ENCODE data around the gene RHEBL1.

RHEBL1 gene

DNA sequence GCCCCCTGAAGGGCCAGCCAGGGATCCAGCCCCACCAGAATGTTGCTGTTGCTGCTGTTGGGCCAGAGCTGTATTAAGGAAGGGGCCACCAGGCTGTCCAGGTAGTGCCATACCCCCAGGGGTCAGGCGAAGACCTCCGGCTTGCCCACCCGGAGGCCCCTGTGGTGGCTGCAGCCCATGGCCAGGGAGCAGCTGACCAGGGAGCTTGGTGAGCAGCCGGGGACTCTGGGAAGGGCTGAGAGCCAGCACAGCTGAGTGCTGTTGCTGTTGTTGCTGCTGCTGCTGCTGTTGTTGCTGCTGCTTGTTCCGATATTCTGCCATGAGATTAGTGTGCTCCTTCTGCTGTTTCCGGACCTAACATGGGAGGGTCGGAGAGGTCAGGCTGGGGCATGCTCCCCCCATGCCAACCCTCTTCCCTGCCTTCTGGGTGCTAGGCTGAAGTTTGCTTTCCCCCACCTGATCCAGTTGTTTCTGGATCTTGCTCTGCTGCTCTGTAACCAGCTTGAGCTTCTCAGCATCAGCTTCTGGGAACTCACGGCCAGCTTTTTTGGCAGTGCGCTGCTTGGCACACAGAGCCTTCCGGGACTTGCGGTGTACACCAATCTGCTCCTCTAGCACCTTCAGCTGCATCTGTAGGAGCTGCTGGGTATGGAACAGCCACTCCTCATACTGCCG, 36.0 kb downstream of the RHEBL1 start:
- no peak for DNase-seq (ENCODE audit: low spot score)
- TF ChIP-seq, protein P1, sequence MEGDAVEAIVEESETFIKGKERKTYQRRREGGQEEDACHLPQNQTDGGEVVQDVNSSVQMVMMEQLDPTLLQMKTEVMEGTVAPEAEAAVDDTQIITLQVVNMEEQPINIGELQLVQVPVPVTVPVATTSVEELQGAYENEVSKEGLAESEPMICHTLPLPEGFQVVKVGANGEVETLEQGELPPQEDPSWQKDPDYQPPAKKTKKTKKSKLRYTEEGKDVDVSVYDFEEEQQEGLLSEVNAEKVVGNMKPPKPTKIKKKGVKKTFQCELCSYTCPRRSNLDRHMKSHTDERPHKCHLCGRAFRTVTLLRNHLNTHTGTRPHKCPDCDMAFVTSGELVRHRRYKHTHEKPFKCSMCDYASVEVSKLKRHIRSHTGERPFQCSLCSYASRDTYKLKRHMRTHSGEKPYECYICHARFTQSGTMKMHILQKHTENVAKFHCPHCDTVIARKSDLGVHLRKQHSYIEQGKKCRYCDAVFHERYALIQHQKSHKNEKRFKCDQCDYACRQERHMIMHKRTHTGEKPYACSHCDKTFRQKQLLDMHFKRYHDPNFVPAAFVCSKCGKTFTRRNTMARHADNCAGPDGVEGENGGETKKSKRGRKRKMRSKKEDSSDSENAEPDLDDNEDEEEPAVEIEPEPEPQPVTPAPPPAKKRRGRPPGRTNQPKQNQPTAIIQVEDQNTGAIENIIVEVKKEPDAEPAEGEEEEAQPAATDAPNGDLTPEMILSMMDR (IDR thresholded peaks at IDR 0.05; ENCODE audit: extremely low read depth, missing control alignments): no peak

DNA sequence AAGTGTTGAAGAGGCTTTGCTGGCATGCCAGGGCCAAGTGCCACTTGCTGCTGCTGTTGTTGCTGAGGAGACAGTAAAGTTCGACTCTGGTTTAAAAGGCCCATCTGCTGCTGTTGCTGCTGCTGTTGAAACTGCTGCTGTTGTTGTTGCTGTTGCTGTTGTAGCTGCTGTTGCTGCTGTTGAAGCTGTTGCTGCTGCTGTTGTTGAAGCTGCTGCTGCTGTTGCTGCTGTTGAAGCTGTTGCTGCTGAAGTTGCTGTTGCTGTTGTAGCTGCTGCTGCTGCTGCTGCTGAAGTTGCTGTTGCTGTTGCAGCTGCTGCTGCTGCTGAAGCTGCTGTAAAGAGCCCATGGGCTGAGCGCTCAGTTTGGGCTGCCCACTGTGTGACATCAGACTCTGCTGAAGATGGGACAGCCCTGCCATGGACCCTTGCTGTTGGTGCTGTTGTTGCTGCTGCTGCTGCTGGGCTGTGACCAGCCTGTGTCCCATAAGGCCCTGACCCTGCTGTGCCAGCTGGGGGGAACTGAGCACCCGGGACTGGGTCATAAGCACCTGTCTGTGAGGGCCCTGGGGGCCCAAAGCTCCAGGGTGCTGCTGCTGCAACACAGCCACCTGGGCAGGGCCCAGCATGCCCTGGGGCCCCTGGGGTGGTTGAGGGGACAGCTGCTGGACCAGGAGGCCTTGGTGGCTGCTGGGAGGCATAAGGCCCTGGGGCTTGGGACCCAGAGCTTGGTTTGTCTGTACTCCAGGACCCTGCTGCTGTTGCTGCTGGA, 36.9 kb downstream of the RHEBL1 start:
- DNase-seq (ENCODE audit: low spot score): no peak
- TF ChIP-seq, protein P1 (IDR thresholded peaks at IDR 0.05; ENCODE audit: extremely low read depth, missing control alignments): no peak

DNA sequence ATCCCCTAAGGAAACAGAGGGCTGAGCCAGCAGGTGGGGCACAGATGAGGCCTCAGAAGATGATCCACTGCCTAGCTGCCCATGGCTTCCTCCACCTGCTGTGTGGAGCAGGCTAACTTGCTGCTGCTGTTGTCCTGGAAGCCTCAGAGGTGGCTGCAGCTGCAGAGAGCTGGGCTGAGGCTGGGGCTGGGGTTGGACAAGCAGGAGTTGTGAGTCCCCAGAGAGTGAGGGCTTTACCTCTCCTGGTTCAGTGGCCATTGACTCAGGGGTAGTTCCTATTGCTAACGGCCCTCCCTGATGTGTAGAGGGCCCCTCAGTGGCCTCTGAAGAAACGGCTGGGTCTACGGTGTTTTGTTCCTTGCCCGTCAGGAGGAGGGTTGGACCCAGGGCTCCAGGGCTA, 37.5 kb downstream of the RHEBL1 start:
- TF ChIP-seq, protein P1 (IDR thresholded peaks at IDR 0.05; ENCODE audit: extremely low read depth, missing control alignments): no peak
- DNase-seq (ENCODE audit: low spot score): no peak

DNA sequence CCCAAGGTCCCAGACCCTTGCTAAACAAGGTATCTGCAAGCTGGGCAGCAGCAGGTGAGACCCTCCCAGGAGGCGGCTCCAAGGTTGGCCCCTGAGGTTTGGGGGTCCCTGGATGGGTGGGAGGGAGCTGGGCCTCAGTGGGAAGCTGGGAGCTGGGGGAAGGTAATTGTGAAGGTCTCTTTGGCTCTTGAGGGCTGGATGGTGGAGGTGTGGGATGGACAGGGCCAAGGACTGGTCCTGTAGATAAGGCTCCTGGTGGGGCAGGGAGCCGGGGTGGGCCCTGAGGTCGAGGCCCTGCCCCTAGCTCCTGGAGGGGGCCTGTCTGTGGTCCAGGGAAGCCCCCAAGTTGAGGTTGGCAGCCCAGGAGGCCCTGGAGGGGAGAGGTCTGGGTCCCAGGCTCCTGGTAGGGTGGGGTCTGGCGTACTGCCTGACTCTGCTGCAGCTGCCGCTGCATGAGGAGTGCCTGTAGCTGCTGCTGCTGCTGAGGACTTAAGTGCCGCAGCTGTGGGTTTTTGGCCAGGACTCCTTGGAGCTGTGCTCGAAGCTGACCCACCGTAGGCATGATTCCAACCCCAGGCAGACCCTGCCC, 38.1 kb downstream of the RHEBL1 start:
- no peak for DNase-seq (ENCODE audit: low spot score)
- TF ChIP-seq, protein P1 (IDR thresholded peaks at IDR 0.05; ENCODE audit: extremely low read depth, missing control alignments): no peak

DNA sequence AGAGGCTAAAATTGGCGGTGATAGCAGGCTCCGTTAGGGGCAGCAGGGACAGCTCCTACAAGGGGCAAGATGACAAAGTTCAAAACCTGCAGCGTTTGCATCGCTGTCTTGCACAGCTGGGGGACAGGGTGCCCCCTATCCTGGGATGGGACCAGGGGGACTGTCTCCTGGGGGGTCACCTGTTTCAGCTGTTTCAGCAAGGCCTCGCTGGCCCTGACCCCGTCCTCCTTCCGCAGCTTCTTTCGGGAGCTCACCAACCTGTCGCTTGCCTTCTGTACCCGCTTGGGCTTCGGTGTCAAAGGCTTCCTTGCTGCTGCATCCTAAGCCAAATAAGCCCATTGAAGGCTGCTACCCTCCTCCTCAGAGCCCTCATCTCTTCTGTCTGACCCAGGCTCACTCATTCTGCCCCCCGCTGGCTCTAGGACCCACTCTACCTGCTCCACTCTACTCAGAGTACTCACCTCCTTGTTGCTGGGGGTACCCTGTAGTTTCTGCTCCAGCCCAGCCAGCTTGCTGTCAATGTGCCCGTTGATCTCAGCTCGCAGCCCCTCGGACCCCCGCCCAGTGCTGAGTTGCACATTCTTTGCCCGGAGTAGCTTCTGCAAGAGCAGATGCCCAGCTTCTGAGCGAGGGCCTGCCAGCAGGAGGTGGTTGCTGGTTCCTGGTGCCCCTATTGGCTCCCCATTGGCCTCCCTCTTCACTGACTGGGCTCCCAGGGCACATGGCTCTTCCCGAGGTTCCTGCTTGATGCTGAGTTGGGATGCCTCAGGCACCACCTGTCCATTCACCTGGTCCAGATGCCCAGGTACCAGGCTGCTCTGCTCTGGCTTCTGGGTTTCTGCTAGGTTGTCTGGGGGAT, 38.8 kb downstream of the RHEBL1 start:
- TF ChIP-seq, protein P1 (IDR thresholded peaks at IDR 0.05; ENCODE audit: extremely low read depth, missing control alignments): no peak
- DNase-seq (ENCODE audit: low spot score): no peak

DNA sequence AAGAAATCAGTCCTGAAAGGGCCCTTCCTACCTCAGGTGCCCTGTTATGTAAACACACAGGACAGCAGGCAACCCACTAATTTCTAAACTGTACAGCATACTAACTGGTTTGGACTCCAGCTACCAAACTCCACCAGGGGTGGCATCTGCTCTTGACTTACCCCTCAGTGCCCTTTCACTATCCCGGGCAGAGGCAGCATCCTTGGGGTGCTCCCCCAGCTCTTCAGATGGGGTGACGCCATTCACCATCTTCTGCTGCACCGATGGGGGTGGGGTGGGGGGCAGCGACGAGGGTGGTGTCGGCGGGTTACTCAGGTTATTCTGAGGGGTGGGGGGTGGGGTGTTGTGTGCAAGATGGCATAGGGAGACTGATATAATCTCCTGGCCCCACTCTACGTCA, 39.7 kb downstream of the RHEBL1 start:
- no peak for DNase-seq (ENCODE audit: low spot score)
- TF ChIP-seq, protein P1 (IDR thresholded peaks at IDR 0.05; ENCODE audit: extremely low read depth, missing control alignments): no peak
